K562 (cell line): ENCODE measurements around the gene ZNF785. TPM values are rescaled to one million over a fixed set of nuclear protein-coding genes. Genes with fewer than 3 reads are reported as not detected.

Experiments used
- ARID2 ChIP-seq: fragments of 450-650 bp; IDR thresholded peaks from 2 replicates; pipeline ENCODE4 v1.6.1; 2017; ENCODE audit warnings: antibody characterized with exemption, mild to moderate bottlenecking
- DIDO1 ChIP-seq: fragments of 450-650 bp; IDR thresholded peaks from 2 replicates; pipeline ENCODE4 v1.6.1; 2016; ENCODE audit warnings: low read depth, missing biosample characterization, missing genetic modification characterization
- HDAC8 ChIP-seq: fragments of 450-650 bp; IDR thresholded peaks from 2 replicates; pipeline ENCODE4 v1.6.1; 2016; ENCODE audit warnings: mild to moderate bottlenecking, missing genetic modification characterization, moderate library complexity, missing compliant biosample characterization
- MCM2 ChIP-seq: fragments of 450-650 bp; IDR thresholded peaks from 2 replicates; pipeline ENCODE4 v1.6.1; 2017; ENCODE audit warnings: low read depth, mild to moderate bottlenecking
- MTA2 ChIP-seq: fragments of 450-650 bp; IDR thresholded peaks from 2 replicates; pipeline ENCODE4 v1.6.1; 2016; ENCODE audit warnings: low read depth
- RAD51 ChIP-seq: fragments of 450-650 bp; IDR thresholded peaks from 2 replicates; pipeline ENCODE4 v1.7.1; 2016; ENCODE audit warnings: low read depth, mild to moderate bottlenecking, borderline replicate concordance
- TCF3 ChIP-seq: sonication (generic); formaldehyde crosslinking; IDR thresholded peaks from 2 replicates; pipeline ENCODE4 v1.4.0; 2020; ENCODE audit warnings: mild to moderate bottlenecking, missing genetic modification reagents
- YY1 ChIP-seq, 3 experiments: IDR thresholded peaks; 2 replicates each; pipeline ENCODE4 v1.6.1; 2011; ENCODE audit warnings: low read length in 2 of 3, mild to moderate bottlenecking in 2 of 3, moderate library complexity in 2 of 3, borderline replicate concordance in 1 of 3, control low read depth in 1 of 3, low read depth in 1 of 3; ENCODE audit not compliant: insufficient read depth in 3 of 3, insufficient replicate concordance in 2 of 3, control insufficient read depth in 1 of 3, insufficient read length in 1 of 3; ENCODE audit errors: extremely low read depth in 1 of 3
- ZNF175 ChIP-seq: fragments of 200-800 bp; sonication (Bioruptor generic); IDR thresholded peaks from 2 replicates; pipeline ENCODE4 v1.6.1; 2016; ENCODE audit warnings: low read depth, mild to moderate bottlenecking, missing genetic modification characterization, missing compliant biosample characterization
- ZNF24 ChIP-seq: fragments of 450-650 bp; IDR thresholded peaks from 2 replicates; pipeline ENCODE4 v1.6.1; 2016
- ZNF444 ChIP-seq: fragments of 250-450 bp; sonication (Bioruptor Pico); IDR thresholded peaks from 2 replicates; pipeline ENCODE4 v1.4.0; 2020; ENCODE audit warnings: mild to moderate bottlenecking, moderate library complexity
- polyA plus RNA-seq, 8 experiments: library from polyadenylated mRNA; depleted of rRNA in 4 of 8; stranded (reverse) in 5 of 8; unstranded in 3 of 8; fragments of >200 nt; fragmentation: Nextera tagmentation in 2 of 8; fragmentation: Illumina TruSeq in 1 of 8; extraction: Ambion mirVana in 2 of 8; extraction: Trizol in 1 of 8; gene quantifications; 2 replicates each; pipeline versions ENCODE4 v1.2.1 to v1.2.3, GENCODE V29; 2011 to 2014; ENCODE audit warnings: inconsistent platforms in 1 of 8, missing spikeins in 1 of 8
- total RNA-seq, 7 experiments: library from RNA; depleted of rRNA in 6 of 7; stranded (reverse); fragments of >200 nt in 6 of 7; fragmentation: Illumina TruSeq in 2 of 7; extraction: Trizol in 2 of 7; gene quantifications; 2 replicates each; pipeline versions ENCODE4 v1.2.1 to v1.2.3, GENCODE V29; 2011 to 2021; ENCODE audit warnings: low replicate concordance in 1 of 7
- TF ChIP-seq, protein P1 (sequence below): sonication (generic); formaldehyde crosslinking; IDR thresholded peaks from 2 replicates; pipeline ENCODE4 v1.8.0; 2022; ENCODE audit warnings: mild to moderate bottlenecking, missing genetic modification reagents, borderline replicate concordance
- TF ChIP-seq, protein P2 (sequence below): fragments of 450-650 bp; IDR thresholded peaks from 2 replicates; pipeline ENCODE4 v1.7.0; 2016; ENCODE audit warnings: borderline replicate concordance
- TF ChIP-seq, protein P3 (sequence below): sonication (generic); formaldehyde crosslinking; IDR thresholded peaks from 2 replicates; pipeline ENCODE4 v1.8.0; 2022; ENCODE audit warnings: mild to moderate bottlenecking, missing genetic modification reagents
- TF ChIP-seq, protein P4 (sequence below): fragments of 250-450 bp; sonication (Bioruptor Pico); IDR thresholded peaks from 2 replicates; pipeline ENCODE4 v1.5.0; 2021
- TF ChIP-seq, protein P5 (sequence below): fragments of 450-650 bp; conservative IDR thresholded peaks from 2 replicates; pipeline ENCODE4 v1.6.1; 2016; ENCODE audit warnings: missing genetic modification characterization, low read depth, mild to moderate bottlenecking, control low read depth, missing compliant biosample characterization

The ZNF785 gene
- total and polyA plus RNA-seq, 9 of the 15 experiments (the other 6 are each of a cell fraction or from before 2014, with no cell fraction given): 0.64 to 11.0 (median 6.4) TPM

DNA sequence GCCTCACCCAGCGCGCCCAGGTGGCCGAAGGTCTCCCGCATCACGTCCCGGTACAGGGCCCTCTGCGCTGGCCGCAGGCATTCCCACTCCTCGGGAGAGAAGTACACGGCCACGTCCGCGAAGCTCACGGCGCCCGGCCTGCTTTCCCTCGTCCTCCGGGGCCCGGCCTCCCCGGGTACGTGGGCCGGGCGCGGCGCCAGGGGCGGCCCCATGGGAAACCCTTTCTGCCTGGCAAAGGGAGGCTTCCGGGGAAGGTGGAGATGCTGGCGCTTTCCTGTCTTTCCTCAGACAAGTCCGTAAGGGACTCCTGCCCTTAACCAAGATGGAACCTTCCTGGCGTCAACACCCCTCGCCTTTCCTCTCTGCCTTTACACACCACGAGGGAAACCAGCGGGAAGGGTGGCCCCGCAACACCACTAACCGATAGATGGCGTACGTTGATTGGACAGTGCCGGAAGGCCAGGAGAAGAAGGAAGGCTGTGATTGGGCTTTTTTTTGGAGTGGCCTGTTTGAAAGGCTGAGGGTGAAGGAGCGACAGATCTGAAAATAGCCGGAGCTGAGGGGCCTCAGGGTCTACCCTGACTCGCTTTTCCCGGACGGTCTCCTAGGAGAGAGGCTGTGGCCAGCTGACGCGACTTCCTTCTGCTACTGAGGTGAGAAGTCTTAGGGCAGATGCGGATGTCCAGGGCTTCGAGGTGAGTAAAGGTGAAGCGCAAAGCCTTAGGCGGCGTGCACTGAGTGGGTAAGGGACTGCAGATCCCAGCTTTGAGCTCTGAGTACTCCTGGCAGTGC is at the start of gene ZNF785 (continued):
- peak; percentile 54; the same call in 1 of the 2 replicates for TF ChIP-seq HDAC8 (tag)
- TF ChIP-seq TCF3 (CRISPR knock-in tag): no peak
- TF ChIP-seq, protein P1, sequence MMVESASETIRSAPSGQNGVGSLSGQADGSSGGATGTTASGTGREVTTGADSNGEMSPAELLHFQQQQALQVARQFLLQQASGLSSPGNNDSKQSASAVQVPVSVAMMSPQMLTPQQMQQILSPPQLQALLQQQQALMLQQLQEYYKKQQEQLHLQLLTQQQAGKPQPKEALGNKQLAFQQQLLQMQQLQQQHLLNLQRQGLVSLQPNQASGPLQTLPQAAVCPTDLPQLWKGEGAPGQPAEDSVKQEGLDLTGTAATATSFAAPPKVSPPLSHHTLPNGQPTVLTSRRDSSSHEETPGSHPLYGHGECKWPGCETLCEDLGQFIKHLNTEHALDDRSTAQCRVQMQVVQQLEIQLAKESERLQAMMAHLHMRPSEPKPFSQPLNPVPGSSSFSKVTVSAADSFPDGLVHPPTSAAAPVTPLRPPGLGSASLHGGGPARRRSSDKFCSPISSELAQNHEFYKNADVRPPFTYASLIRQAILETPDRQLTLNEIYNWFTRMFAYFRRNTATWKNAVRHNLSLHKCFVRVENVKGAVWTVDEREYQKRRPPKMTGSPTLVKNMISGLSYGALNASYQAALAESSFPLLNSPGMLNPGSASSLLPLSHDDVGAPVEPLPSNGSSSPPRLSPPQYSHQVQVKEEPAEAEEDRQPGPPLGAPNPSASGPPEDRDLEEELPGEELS (CRISPR knock-in tag): peak; percentile 96
- TF ChIP-seq ARID2: no peak
- no peak for TF ChIP-seq ZNF444 (CRISPR knock-in tag)
- TF ChIP-seq YY1 (IDR thresholded peaks at IDR 0.05; ENCODE audit: borderline replicate concordance in 1 of 3, control insufficient read depth in 1 of 3, extremely low read depth in 1 of 3, insufficient read depth in 3 of 3, insufficient read length in 1 of 3, insufficient replicate concordance in 2 of 3, low read depth in 1 of 3, low read length in 2 of 3): peak; percentile 96 to 100 (median 98)
- TF ChIP-seq, protein P2, sequence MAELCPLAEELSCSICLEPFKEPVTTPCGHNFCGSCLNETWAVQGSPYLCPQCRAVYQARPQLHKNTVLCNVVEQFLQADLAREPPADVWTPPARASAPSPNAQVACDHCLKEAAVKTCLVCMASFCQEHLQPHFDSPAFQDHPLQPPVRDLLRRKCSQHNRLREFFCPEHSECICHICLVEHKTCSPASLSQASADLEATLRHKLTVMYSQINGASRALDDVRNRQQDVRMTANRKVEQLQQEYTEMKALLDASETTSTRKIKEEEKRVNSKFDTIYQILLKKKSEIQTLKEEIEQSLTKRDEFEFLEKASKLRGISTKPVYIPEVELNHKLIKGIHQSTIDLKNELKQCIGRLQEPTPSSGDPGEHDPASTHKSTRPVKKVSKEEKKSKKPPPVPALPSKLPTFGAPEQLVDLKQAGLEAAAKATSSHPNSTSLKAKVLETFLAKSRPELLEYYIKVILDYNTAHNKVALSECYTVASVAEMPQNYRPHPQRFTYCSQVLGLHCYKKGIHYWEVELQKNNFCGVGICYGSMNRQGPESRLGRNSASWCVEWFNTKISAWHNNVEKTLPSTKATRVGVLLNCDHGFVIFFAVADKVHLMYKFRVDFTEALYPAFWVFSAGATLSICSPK: 0 out of 2 replicates have a peak, but pooled peaks have one; percentile 58
- TF ChIP-seq ZNF175 (CRISPR knock-in tag): peak; percentile 83
- TF ChIP-seq DIDO1 (tag): peak; percentile 78
- TF ChIP-seq MCM2: no peak
- TF ChIP-seq RAD51: peak; percentile 47; the same call in 1 of the 2 replicates
- 0 out of 2 replicates have a peak, but pooled peaks have one; percentile 49 for TF ChIP-seq ZNF24
- TF ChIP-seq, protein P3, sequence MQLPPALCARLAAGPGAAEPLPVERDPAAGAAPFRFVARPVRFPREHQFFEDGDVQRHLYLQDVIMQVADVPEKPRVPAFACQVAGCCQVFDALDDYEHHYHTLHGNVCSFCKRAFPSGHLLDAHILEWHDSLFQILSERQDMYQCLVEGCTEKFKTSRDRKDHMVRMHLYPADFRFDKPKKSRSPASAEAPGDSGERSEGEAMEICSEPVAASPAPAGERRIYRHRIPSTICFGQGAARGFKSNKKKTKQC (CRISPR knock-in tag): peak; percentile 96
- TF ChIP-seq, protein P4, sequence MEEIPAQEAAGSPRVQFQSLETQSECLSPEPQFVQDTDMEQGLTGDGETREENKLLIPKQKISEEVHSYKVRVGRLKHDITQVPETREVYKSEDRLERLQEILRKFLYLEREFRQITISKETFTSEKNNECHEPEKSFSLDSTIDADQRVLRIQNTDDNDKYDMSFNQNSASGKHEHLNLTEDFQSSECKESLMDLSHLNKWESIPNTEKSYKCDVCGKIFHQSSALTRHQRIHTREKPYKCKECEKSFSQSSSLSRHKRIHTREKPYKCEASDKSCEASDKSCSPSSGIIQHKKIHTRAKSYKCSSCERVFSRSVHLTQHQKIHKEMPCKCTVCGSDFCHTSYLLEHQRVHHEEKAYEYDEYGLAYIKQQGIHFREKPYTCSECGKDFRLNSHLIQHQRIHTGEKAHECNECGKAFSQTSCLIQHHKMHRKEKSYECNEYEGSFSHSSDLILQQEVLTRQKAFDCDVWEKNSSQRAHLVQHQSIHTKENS (CRISPR knock-in tag): no peak
- TF ChIP-seq MTA2: no peak
- TF ChIP-seq, protein P5, sequence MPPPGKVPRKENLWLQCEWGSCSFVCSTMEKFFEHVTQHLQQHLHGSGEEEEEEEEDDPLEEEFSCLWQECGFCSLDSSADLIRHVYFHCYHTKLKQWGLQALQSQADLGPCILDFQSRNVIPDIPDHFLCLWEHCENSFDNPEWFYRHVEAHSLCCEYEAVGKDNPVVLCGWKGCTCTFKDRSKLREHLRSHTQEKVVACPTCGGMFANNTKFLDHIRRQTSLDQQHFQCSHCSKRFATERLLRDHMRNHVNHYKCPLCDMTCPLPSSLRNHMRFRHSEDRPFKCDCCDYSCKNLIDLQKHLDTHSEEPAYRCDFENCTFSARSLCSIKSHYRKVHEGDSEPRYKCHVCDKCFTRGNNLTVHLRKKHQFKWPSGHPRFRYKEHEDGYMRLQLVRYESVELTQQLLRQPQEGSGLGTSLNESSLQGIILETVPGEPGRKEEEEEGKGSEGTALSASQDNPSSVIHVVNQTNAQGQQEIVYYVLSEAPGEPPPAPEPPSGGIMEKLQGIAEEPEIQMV (tag): no peak
